GM21576 (cell line): ENCODE measurements around the gene GSG1L2.

ENCODE experiments used
- ATAC-seq: cut with Tn5 transposase; IDR thresholded peaks from one replicate; pipeline ENCODE4 v1.9.1; 2021; ENCODE audit warnings: mild to moderate bottlenecking, moderate library complexity; ENCODE audit not compliant: unreplicated experiment

The GSG1L2 gene

GRCh38 chr17:9821921-9822320 is at the start of gene GSG1L2:
TSS of gene GSG1L2 (minus strand) at chr17:9822079. CDS start at chr17:9822071, 8 bp downstream.
- ATAC-seq = no peak

- ATAC-seq = no peak
Observed at GRCh38 chr17:9868552-9868951, 46.7 kb upstream of the GSG1L2 start.

- ATAC-seq = no peak
Observed at GRCh38 chr17:9865586-9865985, 43.7 kb upstream of the GSG1L2 start.

- no peak for ATAC-seq
Observed at GRCh38 chr17:9862949-9863348, 41.1 kb upstream of the GSG1L2 start.

- no peak for ATAC-seq
Observed at GRCh38 chr17:9862220-9862619, 40.3 kb upstream of the GSG1L2 start.

GRCh38 chr17:9860851-9861250 is 39.0 kb upstream of the GSG1L2 start:
- ATAC-seq = no peak

GRCh38 chr17:9859781-9860180 is 37.9 kb upstream of the GSG1L2 start:
- ATAC-seq = no peak

- no peak for ATAC-seq
Observed at GRCh38 chr17:9855036-9855435, 33.2 kb upstream of the GSG1L2 start.

GRCh38 chr17:9854255-9854654 is 32.4 kb upstream of the GSG1L2 start:
- no peak for ATAC-seq

GRCh38 chr17:9850151-9850550 is 28.3 kb upstream of the GSG1L2 start:
- no peak for ATAC-seq

GRCh38 chr17:9845306-9845705 is 23.4 kb upstream of the GSG1L2 start:
- ATAC-seq = no peak

GRCh38 chr17:9844153-9844552 is 22.3 kb upstream of the GSG1L2 start:
- no peak for ATAC-seq

GRCh38 chr17:9843152-9844010 is 21.5 kb upstream of the GSG1L2 start:
- no peak for ATAC-seq

GRCh38 chr17:9842057-9842758 is 20.3 kb upstream of the GSG1L2 start:
- ATAC-seq = no peak

GRCh38 chr17:9839433-9839832 is 17.6 kb upstream of the GSG1L2 start:
- no peak for ATAC-seq

- ATAC-seq = no peak
Observed at GRCh38 chr17:9837551-9838471, 15.9 kb upstream of the GSG1L2 start.

GRCh38 chr17:9833922-9834321 is 12.0 kb upstream of the GSG1L2 start:
- no peak for ATAC-seq

GRCh38 chr17:9830711-9831110 is 8.8 kb upstream of the GSG1L2 start:
- ATAC-seq = no peak

- no peak for ATAC-seq
Observed at GRCh38 chr17:9829343-9829742, 7.5 kb upstream of the GSG1L2 start.

- no peak for ATAC-seq
Observed at GRCh38 chr17:9828296-9829295, 6.7 kb upstream of the GSG1L2 start.
